ENCODE data around the gene MPEG1.

DNA sequence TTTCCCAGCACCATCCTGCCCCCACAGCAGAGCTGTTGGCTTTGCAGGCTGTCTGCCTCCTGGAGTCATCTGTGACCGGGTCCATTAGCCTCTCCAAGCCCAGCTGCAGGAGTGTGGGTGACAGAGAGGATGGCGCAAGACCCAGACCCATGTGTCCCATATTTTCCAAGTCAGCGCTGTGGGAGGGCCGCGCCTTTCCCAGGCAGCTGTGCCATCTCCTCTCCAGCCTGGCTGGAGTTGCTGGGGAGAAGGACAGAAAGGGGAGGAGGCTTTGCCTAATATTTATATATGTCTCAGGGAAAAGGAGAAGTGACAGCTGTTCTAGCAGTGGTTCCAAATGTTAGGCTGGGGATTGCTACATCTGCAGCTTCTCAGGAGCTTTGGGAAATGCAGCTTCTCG, 25.1 kb downstream of the MPEG1 start:
- TF ChIP-seq, protein P1, sequence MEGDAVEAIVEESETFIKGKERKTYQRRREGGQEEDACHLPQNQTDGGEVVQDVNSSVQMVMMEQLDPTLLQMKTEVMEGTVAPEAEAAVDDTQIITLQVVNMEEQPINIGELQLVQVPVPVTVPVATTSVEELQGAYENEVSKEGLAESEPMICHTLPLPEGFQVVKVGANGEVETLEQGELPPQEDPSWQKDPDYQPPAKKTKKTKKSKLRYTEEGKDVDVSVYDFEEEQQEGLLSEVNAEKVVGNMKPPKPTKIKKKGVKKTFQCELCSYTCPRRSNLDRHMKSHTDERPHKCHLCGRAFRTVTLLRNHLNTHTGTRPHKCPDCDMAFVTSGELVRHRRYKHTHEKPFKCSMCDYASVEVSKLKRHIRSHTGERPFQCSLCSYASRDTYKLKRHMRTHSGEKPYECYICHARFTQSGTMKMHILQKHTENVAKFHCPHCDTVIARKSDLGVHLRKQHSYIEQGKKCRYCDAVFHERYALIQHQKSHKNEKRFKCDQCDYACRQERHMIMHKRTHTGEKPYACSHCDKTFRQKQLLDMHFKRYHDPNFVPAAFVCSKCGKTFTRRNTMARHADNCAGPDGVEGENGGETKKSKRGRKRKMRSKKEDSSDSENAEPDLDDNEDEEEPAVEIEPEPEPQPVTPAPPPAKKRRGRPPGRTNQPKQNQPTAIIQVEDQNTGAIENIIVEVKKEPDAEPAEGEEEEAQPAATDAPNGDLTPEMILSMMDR (IDR thresholded peaks at IDR 0.05), result no peak
- TF ChIP-seq POLR2A (IDR thresholded peaks at IDR 0.05), result no peak

Data from testis (tissue), 2 donors.